GM12864 (cell line): ENCODE results near the gene GRIA1.
"Not testable (repeated sequence)": the region's sequence is repeated elsewhere in the genome, so short reads cannot be mapped to it uniquely, and the experiment has no call there.

Experiments
- DNase-seq: peaks from one replicate; pipeline ENCODE4 v3.0.0-alpha.2; 2011; ENCODE audit warnings: low read depth
- H3K4me3 ChIP-seq: 2 replicates; pipeline ENCODE4 v1.5.1; 2011; ENCODE audit warnings: mild to moderate bottlenecking, low read depth, low read length, control low read depth
- TF ChIP-seq, protein P1 (sequence below): IDR thresholded peaks from 2 replicates; pipeline ENCODE4 v1.5.1; 2011; ENCODE audit warnings: low read depth, mild to moderate bottlenecking, moderate library complexity, low read length, control low read depth, inconsistent platforms; ENCODE audit errors: missing control alignments

Gene GRIA1

DNA sequence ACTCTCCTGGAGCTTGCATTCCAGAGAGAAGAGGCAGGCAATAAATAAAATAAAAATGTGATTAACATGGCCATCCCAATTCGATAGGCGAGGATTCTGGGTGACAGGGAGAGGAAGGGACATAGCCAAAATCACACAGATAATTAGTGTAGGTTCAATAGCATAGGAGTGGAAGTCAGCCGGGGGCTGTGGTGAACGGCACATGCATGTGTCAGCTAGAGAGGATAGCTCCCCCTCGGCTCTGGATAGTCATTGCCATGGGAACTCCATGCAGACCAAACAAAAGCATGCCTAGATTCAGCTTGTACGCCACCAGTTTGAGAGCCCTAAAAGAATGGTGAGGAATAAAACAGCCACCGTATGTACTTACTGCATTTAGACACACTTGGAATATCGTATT is 223.5 kb downstream of the GRIA1 start:
- TF ChIP-seq, protein P1, sequence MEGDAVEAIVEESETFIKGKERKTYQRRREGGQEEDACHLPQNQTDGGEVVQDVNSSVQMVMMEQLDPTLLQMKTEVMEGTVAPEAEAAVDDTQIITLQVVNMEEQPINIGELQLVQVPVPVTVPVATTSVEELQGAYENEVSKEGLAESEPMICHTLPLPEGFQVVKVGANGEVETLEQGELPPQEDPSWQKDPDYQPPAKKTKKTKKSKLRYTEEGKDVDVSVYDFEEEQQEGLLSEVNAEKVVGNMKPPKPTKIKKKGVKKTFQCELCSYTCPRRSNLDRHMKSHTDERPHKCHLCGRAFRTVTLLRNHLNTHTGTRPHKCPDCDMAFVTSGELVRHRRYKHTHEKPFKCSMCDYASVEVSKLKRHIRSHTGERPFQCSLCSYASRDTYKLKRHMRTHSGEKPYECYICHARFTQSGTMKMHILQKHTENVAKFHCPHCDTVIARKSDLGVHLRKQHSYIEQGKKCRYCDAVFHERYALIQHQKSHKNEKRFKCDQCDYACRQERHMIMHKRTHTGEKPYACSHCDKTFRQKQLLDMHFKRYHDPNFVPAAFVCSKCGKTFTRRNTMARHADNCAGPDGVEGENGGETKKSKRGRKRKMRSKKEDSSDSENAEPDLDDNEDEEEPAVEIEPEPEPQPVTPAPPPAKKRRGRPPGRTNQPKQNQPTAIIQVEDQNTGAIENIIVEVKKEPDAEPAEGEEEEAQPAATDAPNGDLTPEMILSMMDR = no peak
- no peak for DNase-seq
- no peak overlapping the region for H3K4me3 ChIP-seq

DNA sequence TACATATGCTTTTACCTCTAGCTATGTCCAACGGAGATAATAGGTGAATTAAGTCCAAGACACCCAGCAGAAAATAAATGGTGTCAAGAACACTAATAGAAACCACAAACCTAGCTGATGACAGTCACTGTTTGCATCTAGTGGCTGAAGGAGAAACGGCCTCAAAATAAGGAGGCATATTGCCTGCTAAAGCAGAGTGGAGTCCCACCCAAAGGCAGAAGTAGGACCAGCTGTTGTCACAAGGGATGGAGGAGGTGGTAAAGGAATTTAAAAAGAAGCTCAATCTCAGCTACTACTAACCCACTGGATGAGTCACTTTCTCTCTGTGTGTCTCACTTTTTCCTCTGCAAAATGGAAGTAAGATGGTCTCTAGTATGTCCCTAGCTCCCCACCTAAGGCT is 224.3 kb downstream of the GRIA1 start:
- H3K4me3 ChIP-seq = no peak overlapping the region
- TF ChIP-seq, protein P1 = no peak
- no peak for DNase-seq

DNA sequence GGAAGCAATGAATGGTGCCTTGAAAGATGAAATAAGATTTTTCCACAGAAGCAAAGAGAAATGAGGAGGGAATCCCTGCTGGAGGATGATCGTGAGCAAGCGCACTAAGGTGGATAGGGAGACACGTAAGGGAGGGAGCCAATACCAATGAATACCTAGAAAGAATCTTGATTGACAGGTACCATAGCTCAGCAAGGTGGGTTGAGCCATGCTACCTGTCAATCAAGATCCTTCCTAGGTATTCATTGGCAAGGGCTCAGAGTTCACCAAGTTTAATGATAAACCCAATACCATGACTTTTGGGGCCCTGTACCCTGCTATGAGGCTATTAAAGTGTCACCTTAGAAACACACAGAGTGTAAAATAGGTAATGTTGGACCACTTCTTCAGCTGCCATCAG is 226.8 kb downstream of the GRIA1 start:
- H3K4me3 ChIP-seq = no peak overlapping the region
- DNase-seq = no peak
- TF ChIP-seq, protein P1 = no peak

DNA sequence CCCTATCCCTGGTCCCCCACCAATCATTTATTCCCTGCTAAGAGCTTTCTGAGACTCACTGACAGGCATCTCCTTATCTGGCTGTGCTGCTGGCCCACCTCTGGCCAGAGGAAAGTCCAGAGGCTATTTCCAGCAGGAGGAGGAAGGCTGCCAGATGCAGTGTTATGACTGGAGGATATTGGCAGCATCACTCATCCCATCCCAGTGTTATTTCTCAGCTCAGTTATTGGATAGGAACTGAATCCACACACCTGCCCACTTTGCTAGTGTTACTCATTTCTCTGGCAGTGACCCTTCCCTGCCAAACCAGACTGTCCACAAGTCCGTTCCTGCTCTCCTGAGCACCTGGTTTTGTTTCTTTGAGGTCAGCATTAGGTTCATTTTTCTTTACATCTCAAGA is 228.2 kb downstream of the GRIA1 start:
- H3K4me3 ChIP-seq = no peak overlapping the region
- TF ChIP-seq, protein P1 = no peak
- no peak for DNase-seq

DNA sequence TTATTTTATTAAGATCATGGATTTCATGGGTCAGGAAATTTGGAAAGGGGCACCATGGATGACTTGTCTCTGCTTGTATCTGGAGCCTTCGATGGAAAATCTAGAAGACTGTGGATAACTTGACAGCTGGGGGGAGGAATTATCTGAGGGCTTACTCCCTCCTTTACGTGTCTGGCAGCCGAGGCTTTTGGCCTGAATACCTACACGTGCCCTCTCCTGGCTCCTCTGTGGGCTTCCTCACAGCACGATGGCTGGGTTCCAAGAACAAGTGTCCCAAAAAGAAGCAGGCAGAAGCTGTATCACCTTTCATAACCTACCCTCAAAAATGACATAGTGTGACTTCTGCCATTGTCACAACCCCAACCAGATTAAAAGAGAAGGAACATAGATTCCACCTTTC is 228.9 kb downstream of the GRIA1 start:
- DNase-seq = no peak
- TF ChIP-seq, protein P1 = no peak
- H3K4me3 ChIP-seq = no peak overlapping the region

DNA sequence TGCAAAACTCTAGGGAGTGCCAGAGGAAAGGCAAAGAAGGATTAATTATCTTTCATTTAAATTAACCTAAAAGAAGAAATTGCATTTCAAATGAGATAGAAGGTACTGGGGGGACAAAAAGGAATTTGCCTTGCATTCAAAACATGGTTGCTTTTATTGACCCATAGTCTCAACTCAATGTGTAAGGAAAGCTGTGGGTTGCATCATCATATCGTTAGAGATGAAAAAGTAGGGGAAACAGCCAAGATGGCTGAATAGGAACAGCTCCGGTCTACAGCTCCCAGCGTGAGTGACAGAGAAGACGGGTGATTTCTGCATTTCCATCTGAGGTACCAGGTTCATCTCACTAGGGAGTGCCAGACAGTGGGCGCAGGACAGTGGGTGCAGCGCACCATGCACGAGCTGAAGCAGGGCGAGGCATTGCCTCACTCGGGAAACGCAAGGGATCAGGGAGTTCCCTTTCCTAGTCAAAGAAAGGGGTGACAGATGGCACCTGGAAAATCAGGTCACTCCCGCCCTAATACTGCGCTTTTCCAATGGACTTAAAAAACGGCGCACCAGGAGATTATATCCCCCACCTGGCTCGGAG is 232.6 kb downstream of the GRIA1 start:
- not testable (repeated sequence) for H3K4me3 ChIP-seq

DNA sequence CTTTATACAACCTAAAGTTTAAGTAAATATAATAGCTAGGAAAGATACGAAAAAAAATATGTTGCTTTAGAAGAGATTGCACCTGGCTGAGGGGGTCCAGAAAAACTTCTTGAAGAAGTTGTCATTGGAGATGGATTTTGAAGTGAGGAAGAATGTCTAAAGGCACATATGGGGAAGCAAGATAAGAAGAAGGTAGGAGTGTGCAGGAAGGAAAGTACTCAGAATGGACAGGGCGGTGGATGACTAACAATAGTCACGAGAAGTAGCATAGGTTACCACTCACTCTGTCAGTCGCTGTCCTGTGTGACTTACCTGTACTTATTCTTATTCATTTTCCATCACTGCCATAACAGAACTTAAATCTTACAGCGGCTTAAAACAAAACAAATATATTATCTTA is 251.6 kb downstream of the GRIA1 start:
- TF ChIP-seq, protein P1 = no peak
- no peak overlapping the region for H3K4me3 ChIP-seq
- no peak for DNase-seq

More for the DNA sequence above, 232.6 kb downstream of the GRIA1 start:
- DNase-seq = not testable (repeated sequence)
